HG02870 (cell line): ENCODE measurements around the gene DPT.

ENCODE experiments used
- ATAC-seq: cut with Tn5 transposase; IDR thresholded peaks from one replicate; pipeline ENCODE4 v1.9.1; 2021; ENCODE audit warnings: mild to moderate bottlenecking, moderate library complexity; ENCODE audit not compliant: unreplicated experiment

Gene DPT

DNA sequence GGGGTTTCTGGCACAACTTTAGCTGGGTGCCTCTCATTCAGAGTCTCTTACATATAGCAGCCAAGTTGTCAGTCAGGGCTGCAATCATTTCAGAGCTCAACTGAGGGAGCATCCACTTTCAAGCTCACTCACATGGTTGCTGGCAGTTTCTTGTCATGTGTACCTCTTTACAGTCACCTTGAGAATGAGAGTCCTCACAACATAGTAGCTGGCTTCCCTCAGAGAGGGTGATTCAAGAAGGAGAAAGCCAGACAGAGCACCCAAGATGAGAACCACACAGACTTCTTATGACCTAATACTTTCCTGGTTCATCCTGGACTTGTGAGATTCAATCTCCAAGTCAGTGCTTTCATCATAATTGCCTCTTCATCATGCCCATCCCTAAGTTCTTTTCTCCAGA is 57.2 kb downstream of the DPT start:
- no peak for ATAC-seq

DNA sequence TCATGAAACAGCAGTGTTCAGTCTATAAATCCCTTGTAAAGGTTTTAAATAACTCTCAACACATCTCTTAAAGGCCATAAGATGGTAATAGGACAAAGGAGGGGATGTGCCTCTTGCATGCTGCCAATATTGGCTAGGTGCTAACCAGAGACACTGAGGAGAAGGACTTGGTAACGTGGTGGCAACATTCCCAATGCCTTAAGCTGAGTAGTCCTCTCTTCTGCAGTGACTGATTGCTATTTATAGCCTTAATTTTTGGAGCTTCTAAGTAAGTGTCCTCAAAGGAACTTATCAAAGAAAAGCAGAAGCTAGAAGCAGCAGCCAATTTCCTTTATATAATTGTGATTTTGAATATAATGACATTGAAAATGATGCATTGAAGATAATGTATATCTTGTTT is 63.0 kb downstream of the DPT start:
- ATAC-seq = no peak

- no peak for ATAC-seq
Observed at GRCh38 chr1:168664069-168664834, 64.8 kb downstream of the DPT start.

- ATAC-seq = no peak
Observed at GRCh38 chr1:168656485-168656884, 72.5 kb downstream of the DPT start.

- no peak for ATAC-seq
Observed at GRCh38 chr1:168654198-168654915, 74.6 kb downstream of the DPT start.

- ATAC-seq = no peak
Observed at GRCh38 chr1:168653567-168653966, 75.4 kb downstream of the DPT start.

GRCh38 chr1:168645721-168646120 is 83.3 kb downstream of the DPT start:
- no peak for ATAC-seq
